ENCODE results near the gene FSTL4.
"Not testable (repeated sequence)": the region's sequence is repeated elsewhere in the genome, so short reads cannot be mapped to it uniquely, and the experiment has no call there.

FSTL4 gene

GRCh38 chr5:133227897-133228296 lies 384.4 kb downstream of the FSTL4 start:
- Histone ChIP-seq H3K9me3 (no peaks in the 10 kb centered on the region), H3K36me3 (no peaks in the 10 kb centered on the region), H3K4me1 (peaks cover 16% of the 10 kb centered on the region), H3K27ac (no peak overlapping the region), H3K9ac (no peak overlapping the region), H3K27me3 (no peaks in the 10 kb centered on the region), H4K20me1 (no peaks in the 10 kb centered on the region), H3K4me3 (no peak overlapping the region), H3K4me2 (no peak overlapping the region)
- no peak for TF ChIP-seq Cebpa-rat (IDR thresholded peaks at IDR 0.05)

GRCh38 chr5:133227082-133227481 lies 385.3 kb downstream of the FSTL4 start:
- Histone ChIP-seq H3K4me2 (no peak overlapping the region), H3K27ac (no peak overlapping the region), H3K27me3 (no peaks in the 10 kb centered on the region), H3K4me1 (peaks cover 24% of the 10 kb centered on the region), H3K4me3 (no peak overlapping the region), H3K9ac (no peak overlapping the region), H3K36me3 (no peaks in the 10 kb centered on the region), H4K20me1 (no peaks in the 10 kb centered on the region), H3K9me3 (no peaks in the 10 kb centered on the region)
- no peak for TF ChIP-seq Cebpa-rat (IDR thresholded peaks at IDR 0.05)

GRCh38 chr5:133226186-133226585 lies 386.2 kb downstream of the FSTL4 start:
- Histone ChIP-seq H4K20me1 (no peaks in the 10 kb centered on the region), H3K27ac (no peak overlapping the region), H3K9me3 (no peaks in the 10 kb centered on the region), H3K9ac (no peak overlapping the region), H3K4me2 (no peak overlapping the region), H3K4me1 (peaks cover 33% of the 10 kb centered on the region), H3K27me3 (no peaks in the 10 kb centered on the region), H3K4me3 (no peak overlapping the region), H3K36me3 (no peaks in the 10 kb centered on the region)
- TF ChIP-seq Cebpa-rat (IDR thresholded peaks at IDR 0.05) = no peak

- no peak overlapping the region for H3K9ac ChIP-seq
These were observed 386.6 kb downstream of the FSTL4 start for GRCh38 chr5:133225671-133226152.

GRCh38 chr5:133222979-133223378 lies 389.4 kb downstream of the FSTL4 start:
- H3K4me2 ChIP-seq = peak overlapping the region; percentile 80
- H3K9me3 ChIP-seq = no peaks in the 10 kb centered on the region
- H3K27ac ChIP-seq = peak overlapping the region; percentile 75
- H3K9ac ChIP-seq = 0 out of 2 replicates have a peak overlapping the region, but pooled peaks have one; percentile 36
- peaks cover 51% of the 10 kb centered on the region for H3K4me1 ChIP-seq
- no peaks in the 10 kb centered on the region for H3K27me3 ChIP-seq
- no peaks in the 10 kb centered on the region for H4K20me1 ChIP-seq
- TF ChIP-seq Cebpa-rat (IDR thresholded peaks at IDR 0.05) = no peak
- H3K36me3 ChIP-seq = no peaks in the 10 kb centered on the region
- H3K4me3 ChIP-seq = no peak overlapping the region

More at GRCh38 chr5:133225671-133226152, 386.6 kb downstream of the FSTL4 start:
- Histone ChIP-seq H3K4me3 (no peak overlapping the region), H3K27me3 (no peaks in the 10 kb centered on the region), H3K27ac (no peak overlapping the region), H3K4me1 (peaks cover 37% of the 10 kb centered on the region), H3K36me3 (no peaks in the 10 kb centered on the region), H3K9me3 (no peaks in the 10 kb centered on the region), H3K4me2 (no peak overlapping the region), H4K20me1 (no peaks in the 10 kb centered on the region)
- TF ChIP-seq Cebpa-rat (IDR thresholded peaks at IDR 0.05) = no peak

- Histone ChIP-seq H3K27me3 (no peaks in the 10 kb centered on the region), H4K20me1 (no peaks in the 10 kb centered on the region), H3K9me3 (no peaks in the 10 kb centered on the region), H3K4me2 (peak overlapping the region; percentile 80), H3K9ac (peak overlapping the region; percentile 36; the same call in 1 of the 2 replicates), H3K4me3 (no peak overlapping the region), H3K36me3 (no peaks in the 10 kb centered on the region), H3K4me1 (peaks cover 51% of the 10 kb centered on the region), H3K27ac (peak overlapping the region; percentile 75)
- no peak for TF ChIP-seq Cebpa-rat (IDR thresholded peaks at IDR 0.05)
These were observed 389.8 kb downstream of the FSTL4 start for GRCh38 chr5:133222521-133222920.

GRCh38 chr5:133222040-133222439 lies 390.3 kb downstream of the FSTL4 start:
- H3K4me2 ChIP-seq = peak overlapping the region; percentile 80
- H3K9me3 ChIP-seq = no peaks in the 10 kb centered on the region
- peak overlapping the region; percentile 75 for H3K27ac ChIP-seq
- peak overlapping the region; percentile 36; the same call in 1 of the 2 replicates for H3K9ac ChIP-seq
- TF ChIP-seq Cebpa-rat (IDR thresholded peaks at IDR 0.05) = no peak
- H3K27me3 ChIP-seq = no peaks in the 10 kb centered on the region
- H3K36me3 ChIP-seq = no peaks in the 10 kb centered on the region
- no peaks in the 10 kb centered on the region for H4K20me1 ChIP-seq
- no peak overlapping the region for H3K4me3 ChIP-seq
- H3K4me1 ChIP-seq = peaks cover 51% of the 10 kb centered on the region

GRCh38 chr5:133220851-133221674 lies 391.3 kb downstream of the FSTL4 start:
- Histone ChIP-seq H3K36me3 (no peaks in the 10 kb centered on the region), H4K20me1 (no peaks in the 10 kb centered on the region), H3K4me1 (peaks cover 51% of the 10 kb centered on the region), H3K27ac (peak overlapping the region; percentile 65), H3K4me2 (peak overlapping the region; percentile 80), H3K27me3 (no peaks in the 10 kb centered on the region), H3K9me3 (no peaks in the 10 kb centered on the region), H3K4me3 (no peak overlapping the region), H3K9ac (peak overlapping the region; percentile 49; the same call in 1 of the 2 replicates)
- TF ChIP-seq Cebpa-rat (IDR thresholded peaks at IDR 0.05) = no peak

- no peak for TF ChIP-seq Cebpa-rat (IDR thresholded peaks at IDR 0.05)
- H3K27me3 ChIP-seq = no peaks in the 10 kb centered on the region
- peaks cover 49% of the 10 kb centered on the region for H3K4me1 ChIP-seq
- no peak overlapping the region for H3K4me3 ChIP-seq
- no peaks in the 10 kb centered on the region for H4K20me1 ChIP-seq
- H3K36me3 ChIP-seq = no peaks in the 10 kb centered on the region
- H3K27ac ChIP-seq = no peak overlapping the region
- H3K9ac ChIP-seq = no peak overlapping the region
- no peak overlapping the region for H3K4me2 ChIP-seq
- H3K9me3 ChIP-seq = no peaks in the 10 kb centered on the region; the same call in 1 of the 2 replicates
These were observed 393.0 kb downstream of the FSTL4 start for GRCh38 chr5:133219296-133219695.

- not testable (repeated sequence) for H3K4me2 ChIP-seq, H3K36me3 ChIP-seq, H3K9me3 ChIP-seq, H3K9ac ChIP-seq, H3K4me3 ChIP-seq, H3K27me3 ChIP-seq, H3K27ac ChIP-seq, H4K20me1 ChIP-seq
- H3K4me1 ChIP-seq = peaks cover 18% of the 10 kb centered on the region
These were observed 396.2 kb downstream of the FSTL4 start for GRCh38 chr5:133216138-133216537.
